Measurements from ENCODE around the gene HYDIN.

GRCh38 chr16:71216714-71217113 lies 13.8 kb downstream of the HYDIN start:
- TF ChIP-seq CTCF (IDR thresholded peaks at IDR 0.05), result no peak
- no peak for TF ChIP-seq EP300 (IDR thresholded peaks at IDR 0.05)

Measured in sigmoid colon (tissue), 4 donors.